Transverse colon (tissue), 4 donors: ENCODE measurements around the gene AHSA1.
"Not testable (repeated sequence)": the region's sequence is repeated elsewhere in the genome, so short reads cannot be mapped to it uniquely, and the experiment has no call there.

Experiments used
- CTCF ChIP-seq, 5 experiments: fragments of 200-600 bp in 3 of 5; fragments of 450-650 bp in 2 of 5; sonication (generic) in 3 of 5; IDR thresholded peaks; 1 replicate in 2 of 5; 2 replicates in 3 of 5; pipeline ENCODE4 v1.5.1; 2016 to 2017; ENCODE audit warnings: antibody characterized with exemption in 5 of 5, inconsistent platforms in 3 of 5, mild to moderate bottlenecking in 2 of 5, moderate library complexity in 1 of 5
- EP300 ChIP-seq: sonication (generic); formaldehyde crosslinking; IDR thresholded peaks from one replicate; pipeline ENCODE4 v1.6.1; 2017; ENCODE audit warnings: antibody characterized with exemption, low read depth
- POLR2AphosphoS5 ChIP-seq, 3 donors: sonication (generic); formaldehyde crosslinking; IDR thresholded peaks; one replicate each; pipeline ENCODE4 v1.6.1; 2016; ENCODE audit warnings: antibody characterized with exemption in 3 of 3

DNA sequence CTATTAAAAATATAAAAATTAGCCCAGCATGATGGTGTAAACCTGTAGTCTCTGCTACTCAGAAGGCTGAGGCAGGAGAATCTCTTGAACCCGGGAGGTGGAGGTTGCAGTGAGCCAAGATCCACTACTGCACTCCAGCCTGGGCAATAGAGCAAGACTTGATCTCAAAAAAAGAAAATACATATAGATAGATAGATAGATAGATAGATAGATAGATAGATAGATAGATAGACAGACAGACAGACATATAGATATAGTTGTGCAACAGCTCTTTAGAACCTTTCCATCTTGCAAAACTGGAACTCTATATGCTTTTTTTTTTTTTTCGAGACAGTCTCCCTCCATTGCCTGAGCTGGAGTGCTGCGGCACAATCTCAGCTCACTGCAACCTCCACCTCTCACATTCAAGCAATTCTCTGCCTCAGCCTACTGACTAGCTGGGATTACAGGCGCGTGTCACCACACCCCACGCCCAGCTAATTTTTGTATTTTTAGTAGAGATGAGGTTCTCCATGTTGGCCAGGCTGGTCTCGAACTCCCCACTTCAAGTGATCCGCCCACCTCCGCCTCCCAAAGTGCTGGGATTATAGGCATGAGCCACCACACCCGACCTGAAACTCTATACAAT is 42.4 kb upstream of the AHSA1 start:
- not testable (repeated sequence) for TF ChIP-seq CTCF (IDR thresholded peaks at IDR 0.05); EP300; POLR2AphosphoS5 (IDR thresholded peaks at IDR 0.05)
